H9 (cell line): ENCODE results near the gene RAB30. TPM values are rescaled to one million over a fixed set of nuclear protein-coding genes. Genes with fewer than 3 reads are reported as not detected.

Experiments used
- DNase-seq: peaks from one replicate; pipeline ENCODE4 v3.0.0-alpha.2; 2017
- H2AFZ ChIP-seq: one replicate; pipeline ENCODE4 v1.6.1; 2013; ENCODE audit warnings: mild to moderate bottlenecking, low read length, control low read depth, moderate library complexity
- H2AK5ac ChIP-seq: 2 replicates; pipeline ENCODE4 v1.6.1; 2013; ENCODE audit warnings: low read length, control low read depth, mixed read lengths; ENCODE audit not compliant: insufficient read length
- H2BK120ac ChIP-seq: one replicate; pipeline ENCODE4 v1.6.1; 2013; ENCODE audit warnings: low read depth, mild to moderate bottlenecking, low read length, control low read depth, inconsistent platforms; ENCODE audit not compliant: poor library complexity, severe bottlenecking
- H2BK12ac ChIP-seq: 2 replicates; pipeline ENCODE4 v1.6.1; 2013; ENCODE audit warnings: low read length, control low read depth, mixed read lengths, low read depth; ENCODE audit not compliant: insufficient read length
- H2BK15ac ChIP-seq: 2 replicates; pipeline ENCODE4 v1.6.1; 2013; ENCODE audit warnings: low read depth, low read length, control low read depth
- H2BK20ac ChIP-seq: one replicate; pipeline ENCODE4 v1.6.1; 2013; ENCODE audit warnings: low read depth, mild to moderate bottlenecking, low read length, control low read depth, inconsistent platforms; ENCODE audit not compliant: poor library complexity, severe bottlenecking
- H2BK5ac ChIP-seq: 2 replicates; pipeline ENCODE4 v1.6.1; 2013; ENCODE audit warnings: low read length, control low read depth, mixed read lengths; ENCODE audit not compliant: insufficient read length
- H3K14ac ChIP-seq: 2 replicates; pipeline ENCODE4 v1.6.1; 2013; ENCODE audit warnings: low read length, control low read depth; ENCODE audit not compliant: insufficient read depth
- H3K18ac ChIP-seq: 2 replicates; pipeline ENCODE4 v1.6.1; 2013; ENCODE audit warnings: low read depth, mild to moderate bottlenecking, mixed read lengths, low read length, control low read depth; ENCODE audit not compliant: insufficient read length
- H3K23ac ChIP-seq: 2 replicates; pipeline ENCODE4 v1.6.1; 2013; ENCODE audit warnings: low read length, control low read depth, mixed read lengths, low read depth; ENCODE audit not compliant: insufficient read length
- H3K23me2 ChIP-seq: 2 replicates; pipeline ENCODE4 v1.6.1; 2013; ENCODE audit warnings: low read depth, mild to moderate bottlenecking, mixed read lengths, low read length, control low read depth; ENCODE audit not compliant: insufficient read length, poor library complexity, severe bottlenecking
- H3K27ac ChIP-seq: 2 replicates; pipeline ENCODE4 v1.5.1; 2013; ENCODE audit warnings: low read length, control low read depth, mixed read lengths, low read depth; ENCODE audit not compliant: insufficient read length
- H3K27me3 ChIP-seq: 2 replicates; pipeline ENCODE4 v1.6.1; 2013; ENCODE audit warnings: low read length, control low read depth, inconsistent platforms; ENCODE audit not compliant: insufficient read depth
- H3K4ac ChIP-seq: 2 replicates; pipeline ENCODE4 v1.6.1; 2013; ENCODE audit warnings: low read depth, mild to moderate bottlenecking, control low read depth, inconsistent platforms, low read length, moderate library complexity
- H3K4me1 ChIP-seq: 2 replicates; pipeline ENCODE4 v1.6.1; 2013; ENCODE audit warnings: low read length, control low read depth, inconsistent platforms; ENCODE audit not compliant: insufficient read depth
- H3K4me2 ChIP-seq: 2 replicates; pipeline ENCODE4 v1.6.1; 2013; ENCODE audit warnings: low read length, control low read depth, mixed read lengths; ENCODE audit not compliant: insufficient read length, insufficient read depth
- H3K56ac ChIP-seq: 2 replicates; pipeline ENCODE4 v1.6.1; 2013; ENCODE audit warnings: low read depth, mild to moderate bottlenecking, mixed read lengths, low read length, control low read depth; ENCODE audit not compliant: insufficient read length
- H3K79me1 ChIP-seq: 2 replicates; pipeline ENCODE4 v1.6.1; 2013; ENCODE audit warnings: low read depth, mild to moderate bottlenecking, moderate library complexity, low read length, control low read depth, inconsistent platforms; ENCODE audit not compliant: insufficient read depth, poor library complexity, severe bottlenecking
- H3K79me2 ChIP-seq: 2 replicates; pipeline ENCODE4 v1.6.1; 2013; ENCODE audit warnings: low read length, control low read depth, inconsistent platforms; ENCODE audit not compliant: insufficient read depth
- H3K9ac ChIP-seq: 2 replicates; pipeline ENCODE4 v1.6.1; 2013; ENCODE audit warnings: low read length, control low read depth, mixed read lengths; ENCODE audit not compliant: insufficient read length; ENCODE audit errors: extremely low read depth
- H3K9me3 ChIP-seq: one replicate; pipeline ENCODE4 v1.6.1; 2013; ENCODE audit warnings: low read depth, low read length, inconsistent platforms; ENCODE audit not compliant: control insufficient read depth
- H3T11ph ChIP-seq: one replicate; pipeline ENCODE4 v1.6.1; 2013; ENCODE audit warnings: mild to moderate bottlenecking, low read length, control low read depth, inconsistent platforms
- H4K20me1 ChIP-seq: one replicate; pipeline ENCODE4 v1.6.1; 2013; ENCODE audit not compliant: control insufficient read depth, insufficient read length, insufficient read depth
- H4K5ac ChIP-seq: 2 replicates; pipeline ENCODE4 v1.6.1; 2013; ENCODE audit warnings: low read depth, mild to moderate bottlenecking, mixed read lengths, low read length, control low read depth; ENCODE audit not compliant: insufficient read length
- H4K8ac ChIP-seq: replicated peaks from 2 replicates; pipeline ENCODE4 v1.6.1; 2013; ENCODE audit warnings: low read length, control low read depth, mixed read lengths, low read depth; ENCODE audit not compliant: insufficient read length
- H4K91ac ChIP-seq: 2 replicates; pipeline ENCODE4 v1.6.1; 2013; ENCODE audit warnings: low read depth, mild to moderate bottlenecking, moderate library complexity, mixed read lengths, low read length, control low read depth; ENCODE audit not compliant: insufficient read length
- H3K27ac Mint-ChIP-seq, 3 experiments: 2 replicates in 2 of 3; 3 replicates in 1 of 3; pipeline ENCODE4 v1.8.0; 2020 to 2021; ENCODE audit warnings: mixed read lengths in 3 of 3, mild to moderate bottlenecking in 1 of 3, moderate library complexity in 1 of 3
- H3K27me3 Mint-ChIP-seq: 2 replicates; pipeline ENCODE4 v1.8.0; 2021; ENCODE audit warnings: low read depth, mild to moderate bottlenecking, moderate library complexity, mixed read lengths
- H3K36me3 Mint-ChIP-seq, 3 experiments: 2 replicates in 2 of 3; 3 replicates in 1 of 3; pipeline ENCODE4 v1.8.0; 2020 to 2021; ENCODE audit warnings: low read depth in 3 of 3, mixed read lengths in 3 of 3; ENCODE audit not compliant: insufficient read depth in 1 of 3
- H3K4me1 Mint-ChIP-seq, 2 experiments: 2 replicates each; pipeline ENCODE4 v1.8.0; 2020; ENCODE audit warnings: mixed read lengths in 2 of 2
- H3K4me3 Mint-ChIP-seq, 2 experiments: 2 replicates in 1 of 2; 3 replicates in 1 of 2; pipeline ENCODE4 v1.8.0; 2020 to 2021; ENCODE audit warnings: mild to moderate bottlenecking in 2 of 2, mixed read lengths in 2 of 2, moderate library complexity in 1 of 2
- H3K9me3 Mint-ChIP-seq, 2 experiments: 2 replicates in 1 of 2; 3 replicates in 1 of 2; pipeline ENCODE4 v1.8.0; 2020; ENCODE audit warnings: mild to moderate bottlenecking in 2 of 2, mixed read lengths in 2 of 2, moderate library complexity in 1 of 2
- WGBS: extraction: QIAGEN DNeasy Blood & Tissue Kit; methylation state at CpG from one replicate; pipeline ENCODE4 v1.1.7; 2013; ENCODE audit warnings: missing lambda C conversion rate, low lambda C conversion rate, mixed read lengths; ENCODE audit not compliant: insufficient read length; ENCODE audit errors: extremely low coverage; 5-methylcytosine and 5-hydroxymethylcytosine counted together
- total RNA-seq: library from RNA; stranded (reverse); gene quantifications from 2 replicates; pipeline ENCODE4 v1.2.1, GENCODE V29; 2021
- TF ChIP-seq, protein P1 (sequence below): fragments of 200-600 bp; sonication (generic); conservative IDR thresholded peaks from 3 replicates; pipeline ENCODE4 v1.8.0; 2021; ENCODE audit warnings: antibody characterized with exemption, mild to moderate bottlenecking

RAB30 gene
- total RNA-seq, 1 experiment from 2014 or later, result 4.8 TPM

DNA sequence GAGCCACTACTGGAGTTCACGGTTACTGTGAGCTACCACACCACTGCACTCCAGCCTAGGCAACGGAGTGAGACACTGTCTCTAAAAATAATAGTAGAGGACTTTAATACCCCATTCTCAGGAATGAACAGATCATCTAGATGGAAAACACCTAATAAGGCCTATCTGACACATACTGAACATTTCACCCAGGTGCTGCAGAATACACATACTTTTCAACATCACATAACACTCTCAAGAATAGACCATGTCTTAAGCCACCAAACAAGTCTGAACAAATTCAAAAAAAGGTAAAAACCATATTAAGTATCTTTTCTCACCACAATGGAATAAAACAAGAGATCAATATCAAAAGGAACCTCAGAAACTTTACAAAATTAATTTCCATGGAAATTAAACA, 132.2 kb downstream of the RAB30 start:
- no peak for DNase-seq
- H3T11ph ChIP-seq, result no peak overlapping the region
- no peak overlapping the region for H2BK12ac ChIP-seq
- H4K5ac ChIP-seq, result no peak overlapping the region
- H3K4me1 ChIP-seq, result no peaks in the 10 kb centered on the region
- Mint-ChIP-seq H3K4me1 (peaks cover 6 to 8% of the 10 kb centered on the region in 2 experiments), H3K27me3 (no peaks in the 10 kb centered on the region), H3K4me3 (no peak overlapping the region), H3K9me3 (peaks cover 0 to 2% of the 10 kb centered on the region in 2 experiments; a peak in 1 of 5 replicates), H3K36me3 (peaks cover 0 to 14% (median 8%) of the 10 kb centered on the region in 3 experiments), H3K27ac (no peak overlapping the region)
- H3K27me3 ChIP-seq, result no peaks in the 10 kb centered on the region
- no peak overlapping the region for H3K23ac ChIP-seq
- no CpG with 5 or more reads among the region's 2 CpGs for WGBS
- H3K18ac ChIP-seq, result no peak overlapping the region
- no peak overlapping the region for H2BK15ac ChIP-seq
- H3K14ac ChIP-seq, result no peak overlapping the region
- no peaks in the 10 kb centered on the region for H4K20me1 ChIP-seq
- no peak overlapping the region for H3K4ac ChIP-seq
- H2BK5ac ChIP-seq, result no peak overlapping the region
- no peak overlapping the region for H3K4me2 ChIP-seq
- H2AFZ ChIP-seq, result no peak overlapping the region
- no peaks in the 10 kb centered on the region for H3K79me1 ChIP-seq
- no peak overlapping the region for H2BK120ac ChIP-seq
- no peak overlapping the region for H2AK5ac ChIP-seq
- no peaks in the 10 kb centered on the region for H3K9me3 ChIP-seq
- no peaks in the 10 kb centered on the region for H3K23me2 ChIP-seq
- TF ChIP-seq, protein P1, sequence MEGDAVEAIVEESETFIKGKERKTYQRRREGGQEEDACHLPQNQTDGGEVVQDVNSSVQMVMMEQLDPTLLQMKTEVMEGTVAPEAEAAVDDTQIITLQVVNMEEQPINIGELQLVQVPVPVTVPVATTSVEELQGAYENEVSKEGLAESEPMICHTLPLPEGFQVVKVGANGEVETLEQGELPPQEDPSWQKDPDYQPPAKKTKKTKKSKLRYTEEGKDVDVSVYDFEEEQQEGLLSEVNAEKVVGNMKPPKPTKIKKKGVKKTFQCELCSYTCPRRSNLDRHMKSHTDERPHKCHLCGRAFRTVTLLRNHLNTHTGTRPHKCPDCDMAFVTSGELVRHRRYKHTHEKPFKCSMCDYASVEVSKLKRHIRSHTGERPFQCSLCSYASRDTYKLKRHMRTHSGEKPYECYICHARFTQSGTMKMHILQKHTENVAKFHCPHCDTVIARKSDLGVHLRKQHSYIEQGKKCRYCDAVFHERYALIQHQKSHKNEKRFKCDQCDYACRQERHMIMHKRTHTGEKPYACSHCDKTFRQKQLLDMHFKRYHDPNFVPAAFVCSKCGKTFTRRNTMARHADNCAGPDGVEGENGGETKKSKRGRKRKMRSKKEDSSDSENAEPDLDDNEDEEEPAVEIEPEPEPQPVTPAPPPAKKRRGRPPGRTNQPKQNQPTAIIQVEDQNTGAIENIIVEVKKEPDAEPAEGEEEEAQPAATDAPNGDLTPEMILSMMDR, result no peak
- H3K56ac ChIP-seq, result no peak overlapping the region
- H3K9ac ChIP-seq, result no peak overlapping the region
- no peak overlapping the region for H4K91ac ChIP-seq
- H4K8ac ChIP-seq, result no peak overlapping the region
- H3K27ac ChIP-seq, result no peak overlapping the region
- no peak overlapping the region for H2BK20ac ChIP-seq
- H3K79me2 ChIP-seq, result no peaks in the 10 kb centered on the region
